Lower leg skin (tissue), 3 donors: ENCODE data around the gene CALML6.

Experiments
- POLR2A ChIP-seq, 2 donors: fragments of 450-650 bp; IDR thresholded peaks; one replicate each; pipeline ENCODE4 v1.6.1; 2016 to 2017; ENCODE audit warnings: antibody characterized with exemption in 2 of 2, mild to moderate bottlenecking in 1 of 2, moderate library complexity in 1 of 2
- TF ChIP-seq, protein P1 (sequence below), 3 donors: fragments of 450-650 bp; IDR thresholded peaks; one replicate each; pipeline ENCODE4 v1.5.1; 2016; ENCODE audit warnings: antibody characterized with exemption in 3 of 3, mild to moderate bottlenecking in 3 of 3, moderate library complexity in 2 of 3

DNA sequence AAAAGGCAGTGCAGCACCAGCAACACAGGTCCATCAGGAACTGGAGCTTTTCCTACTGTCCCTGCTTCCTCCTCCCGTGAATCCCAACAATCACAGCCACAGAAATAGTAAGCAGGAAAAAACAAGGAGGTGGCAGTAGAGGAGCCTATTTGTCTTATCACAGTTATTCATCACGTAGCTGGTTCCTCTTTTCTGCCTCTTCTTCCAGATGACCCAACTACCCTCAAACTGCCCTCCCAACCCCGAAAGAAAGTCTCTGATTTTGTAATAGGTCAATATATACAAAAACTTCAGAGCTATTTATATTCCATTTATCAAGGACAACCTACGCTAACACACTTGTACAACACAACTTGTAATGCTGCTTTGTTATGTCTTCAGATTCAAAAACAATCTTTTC is 45.6 kb upstream of the CALML6 start:
- no peak for TF ChIP-seq POLR2A (IDR thresholded peaks at IDR 0.05)
- TF ChIP-seq, protein P1, sequence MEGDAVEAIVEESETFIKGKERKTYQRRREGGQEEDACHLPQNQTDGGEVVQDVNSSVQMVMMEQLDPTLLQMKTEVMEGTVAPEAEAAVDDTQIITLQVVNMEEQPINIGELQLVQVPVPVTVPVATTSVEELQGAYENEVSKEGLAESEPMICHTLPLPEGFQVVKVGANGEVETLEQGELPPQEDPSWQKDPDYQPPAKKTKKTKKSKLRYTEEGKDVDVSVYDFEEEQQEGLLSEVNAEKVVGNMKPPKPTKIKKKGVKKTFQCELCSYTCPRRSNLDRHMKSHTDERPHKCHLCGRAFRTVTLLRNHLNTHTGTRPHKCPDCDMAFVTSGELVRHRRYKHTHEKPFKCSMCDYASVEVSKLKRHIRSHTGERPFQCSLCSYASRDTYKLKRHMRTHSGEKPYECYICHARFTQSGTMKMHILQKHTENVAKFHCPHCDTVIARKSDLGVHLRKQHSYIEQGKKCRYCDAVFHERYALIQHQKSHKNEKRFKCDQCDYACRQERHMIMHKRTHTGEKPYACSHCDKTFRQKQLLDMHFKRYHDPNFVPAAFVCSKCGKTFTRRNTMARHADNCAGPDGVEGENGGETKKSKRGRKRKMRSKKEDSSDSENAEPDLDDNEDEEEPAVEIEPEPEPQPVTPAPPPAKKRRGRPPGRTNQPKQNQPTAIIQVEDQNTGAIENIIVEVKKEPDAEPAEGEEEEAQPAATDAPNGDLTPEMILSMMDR (IDR thresholded peaks at IDR 0.05): no peak
